GM12878 (cell line): ENCODE measurements around the gene DTWD2.

ENCODE experiments used
- CBX3 ChIP-seq: fragments of 200-600 bp; sonication (generic); IDR thresholded peaks from 2 replicates; pipeline ENCODE4 v1.6.1; 2016; ENCODE audit warnings: low read depth, borderline replicate concordance
- EZH2 ChIP-seq: IDR thresholded peaks from 2 replicates; pipeline ENCODE4 v1.6.1; 2012; ENCODE audit warnings: low read depth, mild to moderate bottlenecking, control low read depth, inconsistent platforms, low read length, borderline replicate concordance; ENCODE audit not compliant: control insufficient read depth
- HDAC6 ChIP-seq: fragments of 200-600 bp; sonication (generic); IDR thresholded peaks from one replicate; pipeline ENCODE4 v1.8.0; 2017; ENCODE audit warnings: antibody characterized with exemption; ENCODE audit not compliant: unreplicated experiment
- KDM1A ChIP-seq: fragments of 200-600 bp; sonication (generic); IDR thresholded peaks from 2 replicates; pipeline ENCODE4 v1.6.1; 2016; ENCODE audit warnings: borderline replicate concordance
- MEF2B ChIP-seq: fragments of 450-650 bp; IDR thresholded peaks from 2 replicates; pipeline ENCODE4 v1.6.1; 2018; ENCODE audit warnings: mild to moderate bottlenecking, moderate library complexity; ENCODE audit not compliant: partially characterized antibody, poor library complexity, severe bottlenecking
- NFIC ChIP-seq: IDR thresholded peaks from 2 replicates; pipeline ENCODE4 v1.6.1; 2012; ENCODE audit warnings: low read depth, mild to moderate bottlenecking, inconsistent platforms, low read length, moderate library complexity
- POLR2A ChIP-seq: IDR thresholded peaks from 2 replicates; pipeline ENCODE4 v1.6.1; 2011; ENCODE audit warnings: low read depth, mild to moderate bottlenecking, low read length
- POLR2AphosphoS5 ChIP-seq: IDR thresholded peaks from 2 replicates; pipeline ENCODE4 v1.6.1; 2011; ENCODE audit warnings: mild to moderate bottlenecking, low read length, inconsistent platforms
- RCOR1 ChIP-seq: conservative IDR thresholded peaks from 2 replicates; pipeline ENCODE4 v1.6.1; 2012; ENCODE audit warnings: low read depth, low read length, improper control_type of control experiment
- YY1 ChIP-seq: IDR thresholded peaks from 2 replicates; pipeline ENCODE4 v1.6.1; 2011; ENCODE audit warnings: low read depth, mild to moderate bottlenecking, low read length
- ZZZ3 ChIP-seq: IDR thresholded peaks from 2 replicates; pipeline ENCODE4 v1.6.1; 2011; ENCODE audit warnings: low read depth; ENCODE audit not compliant: control insufficient read depth, insufficient read length
- TF ChIP-seq, protein P1 (sequence below): IDR thresholded peaks from 2 replicates; pipeline ENCODE4 v1.6.1; 2012; ENCODE audit warnings: mild to moderate bottlenecking, low read depth, low read length
- TF ChIP-seq, protein P2 (sequence below), 3 experiments: IDR thresholded peaks in 2 of 3; conservative IDR thresholded peaks in 1 of 3; 2 replicates each; pipeline ENCODE4 v1.5.1; 2011; ENCODE audit warnings: low read depth in 3 of 3, low read length in 3 of 3, mild to moderate bottlenecking in 3 of 3, control low read depth in 2 of 3, moderate library complexity in 2 of 3, inconsistent platforms in 1 of 3, mixed read lengths in 1 of 3; ENCODE audit not compliant: control insufficient read depth in 2 of 3, insufficient read depth in 1 of 3; ENCODE audit errors: extremely low read depth in 1 of 3

DNA sequence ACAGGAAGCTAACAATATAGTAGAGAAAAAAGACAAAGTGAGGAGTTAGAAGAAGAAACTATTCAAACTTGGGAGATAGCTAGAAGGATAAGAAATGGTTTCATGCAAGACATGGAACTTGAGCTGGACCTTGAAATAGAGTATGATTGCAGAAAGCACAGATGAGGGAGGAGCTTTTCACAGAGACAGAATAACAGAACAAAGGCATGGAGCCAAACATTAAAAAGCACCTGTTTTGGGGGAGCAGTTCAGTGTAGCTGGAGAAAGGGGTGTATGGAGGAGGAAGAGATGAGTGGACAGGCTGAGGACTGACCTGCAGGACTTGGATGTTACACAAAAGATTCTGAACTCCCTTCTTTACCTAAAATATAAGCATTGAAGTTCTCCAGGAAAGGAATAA, 25.2 kb downstream of the DTWD2 start:
- TF ChIP-seq POLR2A (no peak), HDAC6 (no peak), MEF2B (no peak), KDM1A (no peak), EZH2 (no peak), NFIC (no peak), ZZZ3 (no peak), YY1 (no peak), POLR2AphosphoS5 (no peak), RCOR1 (no peak), CBX3 (no peak)
- TF ChIP-seq, protein P1, sequence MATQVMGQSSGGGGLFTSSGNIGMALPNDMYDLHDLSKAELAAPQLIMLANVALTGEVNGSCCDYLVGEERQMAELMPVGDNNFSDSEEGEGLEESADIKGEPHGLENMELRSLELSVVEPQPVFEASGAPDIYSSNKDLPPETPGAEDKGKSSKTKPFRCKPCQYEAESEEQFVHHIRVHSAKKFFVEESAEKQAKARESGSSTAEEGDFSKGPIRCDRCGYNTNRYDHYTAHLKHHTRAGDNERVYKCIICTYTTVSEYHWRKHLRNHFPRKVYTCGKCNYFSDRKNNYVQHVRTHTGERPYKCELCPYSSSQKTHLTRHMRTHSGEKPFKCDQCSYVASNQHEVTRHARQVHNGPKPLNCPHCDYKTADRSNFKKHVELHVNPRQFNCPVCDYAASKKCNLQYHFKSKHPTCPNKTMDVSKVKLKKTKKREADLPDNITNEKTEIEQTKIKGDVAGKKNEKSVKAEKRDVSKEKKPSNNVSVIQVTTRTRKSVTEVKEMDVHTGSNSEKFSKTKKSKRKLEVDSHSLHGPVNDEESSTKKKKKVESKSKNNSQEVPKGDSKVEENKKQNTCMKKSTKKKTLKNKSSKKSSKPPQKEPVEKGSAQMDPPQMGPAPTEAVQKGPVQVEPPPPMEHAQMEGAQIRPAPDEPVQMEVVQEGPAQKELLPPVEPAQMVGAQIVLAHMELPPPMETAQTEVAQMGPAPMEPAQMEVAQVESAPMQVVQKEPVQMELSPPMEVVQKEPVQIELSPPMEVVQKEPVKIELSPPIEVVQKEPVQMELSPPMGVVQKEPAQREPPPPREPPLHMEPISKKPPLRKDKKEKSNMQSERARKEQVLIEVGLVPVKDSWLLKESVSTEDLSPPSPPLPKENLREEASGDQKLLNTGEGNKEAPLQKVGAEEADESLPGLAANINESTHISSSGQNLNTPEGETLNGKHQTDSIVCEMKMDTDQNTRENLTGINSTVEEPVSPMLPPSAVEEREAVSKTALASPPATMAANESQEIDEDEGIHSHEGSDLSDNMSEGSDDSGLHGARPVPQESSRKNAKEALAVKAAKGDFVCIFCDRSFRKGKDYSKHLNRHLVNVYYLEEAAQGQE = no peak
- TF ChIP-seq, protein P2, sequence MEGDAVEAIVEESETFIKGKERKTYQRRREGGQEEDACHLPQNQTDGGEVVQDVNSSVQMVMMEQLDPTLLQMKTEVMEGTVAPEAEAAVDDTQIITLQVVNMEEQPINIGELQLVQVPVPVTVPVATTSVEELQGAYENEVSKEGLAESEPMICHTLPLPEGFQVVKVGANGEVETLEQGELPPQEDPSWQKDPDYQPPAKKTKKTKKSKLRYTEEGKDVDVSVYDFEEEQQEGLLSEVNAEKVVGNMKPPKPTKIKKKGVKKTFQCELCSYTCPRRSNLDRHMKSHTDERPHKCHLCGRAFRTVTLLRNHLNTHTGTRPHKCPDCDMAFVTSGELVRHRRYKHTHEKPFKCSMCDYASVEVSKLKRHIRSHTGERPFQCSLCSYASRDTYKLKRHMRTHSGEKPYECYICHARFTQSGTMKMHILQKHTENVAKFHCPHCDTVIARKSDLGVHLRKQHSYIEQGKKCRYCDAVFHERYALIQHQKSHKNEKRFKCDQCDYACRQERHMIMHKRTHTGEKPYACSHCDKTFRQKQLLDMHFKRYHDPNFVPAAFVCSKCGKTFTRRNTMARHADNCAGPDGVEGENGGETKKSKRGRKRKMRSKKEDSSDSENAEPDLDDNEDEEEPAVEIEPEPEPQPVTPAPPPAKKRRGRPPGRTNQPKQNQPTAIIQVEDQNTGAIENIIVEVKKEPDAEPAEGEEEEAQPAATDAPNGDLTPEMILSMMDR (IDR thresholded peaks at IDR 0.05 in 2 of 3, conservative IDR thresholded peaks at IDR 0.05 in 1 of 3; ENCODE audit: control insufficient read depth in 2 of 3, extremely low read depth in 1 of 3, insufficient read depth in 1 of 3, low read depth in 3 of 3, low read length in 3 of 3) = no peak
